ENCODE data around the gene ARID2. TPM values are rescaled to one million over a fixed set of nuclear protein-coding genes. Genes with fewer than 3 reads are reported as not detected.

ARID2 gene
- total RNA-seq, 1 experiment from 2014 or later, result 15.4 TPM

- Histone ChIP-seq H3K9me3 (ENCODE audit: low read length) (no peaks in the 10 kb centered on the region), H3K36me3 (ENCODE audit: low read depth, low read length) (peaks cover 10% of the 10 kb centered on the region; the same call in 1 of the 2 replicates), H3K27me3 (ENCODE audit: low read length) (no peaks in the 10 kb centered on the region), H3K4me3 (ENCODE audit: low read length) (no peak overlapping the region), H3K4me2 (ENCODE audit: low read length) (no peak overlapping the region), H2AFZ (ENCODE audit: low read length) (no peak overlapping the region), H3F3A (ENCODE audit: low read length, unreplicated experiment) (no peaks in the 10 kb centered on the region), H3K9ac (ENCODE audit: low read length) (no peak overlapping the region), H4K20me1 (ENCODE audit: low read length) (no peaks in the 10 kb centered on the region), H3K27ac (ENCODE audit: low read length) (no peak overlapping the region), H3K4me1 (ENCODE audit: insufficient read depth, low read length) (0 out of 2 replicates have a peak, but pooled peaks cover 6% of the 10 kb centered on the region), H3K79me2 (ENCODE audit: low read length) (no peaks in the 10 kb centered on the region), H3K9me2 (replicated peaks; ENCODE audit: low read length) (no peaks in the 10 kb centered on the region)
- POLR2A ChIA-PET (ENCODE audit: unreplicated experiment), result no interaction called here
- BruUV-seq (replicated peaks), result no TSS peak
- no peak for TF ChIP-seq CTCF (conservative IDR thresholded peaks at IDR 0.05; ENCODE audit: low read depth, low read length)
- TF ChIP-seq EZH2 (IDR thresholded peaks at IDR 0.05; ENCODE audit: low read length, unreplicated experiment), result no peak
- TF ChIP-seq EZH2phosphoT487 (IDR thresholded peaks at IDR 0.05; ENCODE audit: borderline replicate concordance, low read length), result no peak
- DNase-seq (no peak), ATAC-seq (no peak)
- intact Hi-C loops (cut with micrococcal nuclease), result loop anchor here (1.0 kb wide), 1 partner anchor 25 kb away; no protein-coding TSS in a partner anchor
- CTCF ChIA-PET, result no interaction called here
Measured at GRCh38 chr12:45879363-45879895, 149.9 kb downstream of the ARID2 start.

GRCh38 chr12:45880533-45880932 is 151.0 kb downstream of the ARID2 start:
- Histone ChIP-seq H3K27ac (ENCODE audit: low read length) (no peak overlapping the region), H3K79me2 (ENCODE audit: low read length) (no peaks in the 10 kb centered on the region), H3K27me3 (ENCODE audit: low read length) (no peaks in the 10 kb centered on the region), H3K4me1 (ENCODE audit: insufficient read depth, low read length) (0 out of 2 replicates have a peak, but pooled peaks cover 6% of the 10 kb centered on the region), H2AFZ (ENCODE audit: low read length) (no peak overlapping the region), H3F3A (ENCODE audit: low read length, unreplicated experiment) (no peaks in the 10 kb centered on the region), H3K9me2 (replicated peaks; ENCODE audit: low read length) (no peaks in the 10 kb centered on the region), H3K4me3 (ENCODE audit: low read length) (no peak overlapping the region), H4K20me1 (ENCODE audit: low read length) (no peaks in the 10 kb centered on the region), H3K4me2 (ENCODE audit: low read length) (no peak overlapping the region), H3K9me3 (ENCODE audit: low read length) (no peaks in the 10 kb centered on the region), H3K36me3 (ENCODE audit: low read depth, low read length) (no peaks in the 10 kb centered on the region), H3K9ac (ENCODE audit: low read length) (no peak overlapping the region)
- TF ChIP-seq CTCF (conservative IDR thresholded peaks at IDR 0.05; ENCODE audit: low read depth, low read length), result no peak
- no peak for TF ChIP-seq EZH2 (IDR thresholded peaks at IDR 0.05; ENCODE audit: low read length, unreplicated experiment)
- TF ChIP-seq EZH2phosphoT487 (IDR thresholded peaks at IDR 0.05; ENCODE audit: borderline replicate concordance, low read length), result no peak
- no TSS peak for BruUV-seq (replicated peaks)
- ChIA-PET CTCF (no interaction called here), POLR2A (ENCODE audit: unreplicated experiment) (no interaction called here)
- ATAC-seq (no peak), DNase-seq (no peak)
- intact Hi-C loops (cut with micrococcal nuclease), result no loop called here

GRCh38 chr12:45883187-45883586 is 153.7 kb downstream of the ARID2 start:
- TF ChIP-seq EZH2phosphoT487 (IDR thresholded peaks at IDR 0.05; ENCODE audit: borderline replicate concordance, low read length) (no peak), EZH2 (IDR thresholded peaks at IDR 0.05; ENCODE audit: low read length, unreplicated experiment) (no peak), CTCF (conservative IDR thresholded peaks at IDR 0.05; ENCODE audit: low read depth, low read length) (no peak)
- intact Hi-C loops (cut with micrococcal nuclease), result no loop called here
- BruUV-seq (replicated peaks), result no TSS peak

More at GRCh38 chr12:45883187-45883586, 153.7 kb downstream of the ARID2 start:
- DNase-seq (no peak), ATAC-seq (no peak)
- Histone ChIP-seq H3K9me3 (ENCODE audit: low read length) (no peaks in the 10 kb centered on the region), H3K4me2 (ENCODE audit: low read length) (no peak overlapping the region), H4K20me1 (ENCODE audit: low read length) (no peaks in the 10 kb centered on the region), H3K36me3 (ENCODE audit: low read depth, low read length) (no peaks in the 10 kb centered on the region), H3K9me2 (replicated peaks; ENCODE audit: low read length) (no peaks in the 10 kb centered on the region), H3K27me3 (ENCODE audit: low read length) (no peaks in the 10 kb centered on the region), H3K27ac (ENCODE audit: low read length) (no peak overlapping the region), H3K4me3 (ENCODE audit: low read length) (no peak overlapping the region), H3F3A (ENCODE audit: low read length, unreplicated experiment) (no peaks in the 10 kb centered on the region), H2AFZ (ENCODE audit: low read length) (no peak overlapping the region), H3K9ac (ENCODE audit: low read length) (no peak overlapping the region), H3K4me1 (ENCODE audit: insufficient read depth, low read length) (0 out of 2 replicates have a peak, but pooled peaks cover 6% of the 10 kb centered on the region), H3K79me2 (ENCODE audit: low read length) (no peaks in the 10 kb centered on the region)
- CTCF ChIA-PET, result no interaction called here
- POLR2A ChIA-PET (ENCODE audit: unreplicated experiment), result no interaction called here

Data from PC-3 (cell line).